Hepatic stellate cell (primary cell): ENCODE measurements around the gene CD80.
A peak's percentile ranks its signal among the peaks of the same experiment; 100 is the strongest.
"Not testable (repeated sequence)": the region's sequence is repeated elsewhere in the genome, so short reads cannot be mapped to it uniquely, and the experiment has no call there.

ENCODE experiments used
- DNase-seq: peaks from one replicate; pipeline ENCODE4 v3.0.0; 2011; ENCODE audit warnings: low spot score

Gene CD80

GRCh38 chr3:119559441-119559963 is at the start of gene CD80:
CD80 (minus strand) TSS chr3:119559614; CDS start chr3:119557728, 1,886 bp downstream.
- peak; percentile 29 for DNase-seq

GRCh38 chr3:119608405-119609000 is 49.1 kb upstream of the CD80 start:
- no peak for DNase-seq

GRCh38 chr3:119604878-119605277 is 45.5 kb upstream of the CD80 start:
- peak; percentile 27 for DNase-seq

GRCh38 chr3:119602676-119603075 is 43.3 kb upstream of the CD80 start:
- DNase-seq, result no peak

GRCh38 chr3:119601154-119601553 is 41.7 kb upstream of the CD80 start:
- no peak for DNase-seq

GRCh38 chr3:119600732-119601131 is 41.3 kb upstream of the CD80 start:
- DNase-seq, result no peak

GRCh38 chr3:119599558-119600174 is 40.3 kb upstream of the CD80 start:
- DNase-seq, result no peak

GRCh38 chr3:119598410-119599098 is 39.1 kb upstream of the CD80 start:
- DNase-seq, result no peak

GRCh38 chr3:119597548-119598288 is 38.3 kb upstream of the CD80 start, which contains the start of gene PLA1A:
PLA1A (plus strand) TSS chr3:119597885; CDS start chr3:119597914, 29 bp downstream.
- no peak for DNase-seq

GRCh38 chr3:119596398-119596797 is 37.0 kb upstream of the CD80 start:
- DNase-seq, result no peak

- DNase-seq, result no peak
These were observed 36.4 kb upstream of the CD80 start for GRCh38 chr3:119595639-119596334.

- DNase-seq, result not testable (repeated sequence)
These were observed 35.5 kb upstream of the CD80 start for GRCh38 chr3:119594929-119595328.

GRCh38 chr3:119594066-119594465 is 34.7 kb upstream of the CD80 start:
- DNase-seq, result no peak

- no peak for DNase-seq
These were observed 33.4 kb upstream of the CD80 start for GRCh38 chr3:119592861-119593260.

GRCh38 chr3:119590706-119591105 is 31.3 kb upstream of the CD80 start:
- DNase-seq, result no peak

- DNase-seq, result no peak
These were observed 29.8 kb upstream of the CD80 start for GRCh38 chr3:119589102-119589773.

- no peak for DNase-seq
These were observed 28.7 kb upstream of the CD80 start for GRCh38 chr3:119588112-119588511.

- DNase-seq, result no peak
These were observed 27.3 kb upstream of the CD80 start for GRCh38 chr3:119586733-119587172.

- peak; percentile 22 for DNase-seq
These were observed 26.6 kb upstream of the CD80 start for GRCh38 chr3:119585856-119586570.

- DNase-seq, result no peak
These were observed 25.8 kb upstream of the CD80 start for GRCh38 chr3:119585208-119585607.
